Sigmoid colon (tissue), 4 donors: Measurements from ENCODE around the gene TCEANC2.

Experiments used
- CTCF ChIP-seq, 4 experiments: fragments of 450-650 bp in 3 of 4; fragments of 200-600 bp in 1 of 4; IDR thresholded peaks; one replicate each; pipeline ENCODE4 v1.5.1; 2016 to 2019; ENCODE audit warnings: antibody characterized with exemption in 4 of 4, mild to moderate bottlenecking in 3 of 4, moderate library complexity in 2 of 4
- POLR2A ChIP-seq, 2 donors: fragments of 450-650 bp; IDR thresholded peaks; one replicate each; pipeline ENCODE4 v1.6.1; 2016; ENCODE audit warnings: antibody characterized with exemption in 2 of 2, mild to moderate bottlenecking in 2 of 2, moderate library complexity in 2 of 2
- POLR2AphosphoS5 ChIP-seq, 4 donors: sonication (generic); formaldehyde crosslinking; IDR thresholded peaks; one replicate each; pipeline ENCODE4 v1.6.1; 2017; ENCODE audit warnings: antibody characterized with exemption in 4 of 4

- TF ChIP-seq CTCF (IDR thresholded peaks at IDR 0.05) = no peak
- TF ChIP-seq POLR2A (IDR thresholded peaks at IDR 0.05) = no peak
- no peak for TF ChIP-seq POLR2AphosphoS5 (IDR thresholded peaks at IDR 0.05)
Measured at GRCh38 chr1:54080598-54081049, 27.2 kb downstream of the TCEANC2 start.
